NT2/D1 (cell line): ENCODE results near the gene ANKRD13B.

Experiments used
- DNase-seq: peaks from one replicate; pipeline ENCODE4 v3.0.0-alpha.2; 2011; ENCODE audit warnings: low read depth, low spot score
- H3K27me3 ChIP-seq: 2 replicates; pipeline ENCODE4 v1.6.0; 2011; ENCODE audit warnings: mild to moderate bottlenecking; ENCODE audit not compliant: insufficient read length, insufficient read depth
- H3K36me3 ChIP-seq: 2 replicates; pipeline ENCODE4 v1.6.1; 2011; ENCODE audit warnings: mild to moderate bottlenecking, low read length, mixed read lengths; ENCODE audit not compliant: insufficient read depth, insufficient read length
- H3K4me1 ChIP-seq: 2 replicates; pipeline ENCODE4 v1.5.1; 2011; ENCODE audit not compliant: insufficient read depth, insufficient read length
- H3K4me3 ChIP-seq: 2 replicates; pipeline ENCODE4 v1.5.1; 2011; ENCODE audit warnings: low read depth; ENCODE audit not compliant: insufficient read length
- H3K9ac ChIP-seq: 2 replicates; pipeline ENCODE4 v1.6.0; 2011; ENCODE audit warnings: low read depth; ENCODE audit not compliant: insufficient read length
- H3K9me3 ChIP-seq: 2 replicates; pipeline ENCODE4 v1.5.1; 2011; ENCODE audit warnings: mild to moderate bottlenecking, low read length; ENCODE audit not compliant: insufficient read depth
- SUZ12 ChIP-seq: IDR thresholded peaks from 2 replicates; pipeline ENCODE4 v1.6.1; 2011; ENCODE audit not compliant: insufficient read length, insufficient read depth; ENCODE audit errors: extremely low read depth
- YY1 ChIP-seq: IDR thresholded peaks from 2 replicates; pipeline ENCODE4 v1.6.1; 2011; ENCODE audit not compliant: insufficient read length, insufficient read depth
- ZNF274 ChIP-seq: IDR thresholded peaks from 2 replicates; pipeline ENCODE4 v1.6.1; 2011; ENCODE audit warnings: mild to moderate bottlenecking, low read depth, low read length

The ANKRD13B gene

DNA sequence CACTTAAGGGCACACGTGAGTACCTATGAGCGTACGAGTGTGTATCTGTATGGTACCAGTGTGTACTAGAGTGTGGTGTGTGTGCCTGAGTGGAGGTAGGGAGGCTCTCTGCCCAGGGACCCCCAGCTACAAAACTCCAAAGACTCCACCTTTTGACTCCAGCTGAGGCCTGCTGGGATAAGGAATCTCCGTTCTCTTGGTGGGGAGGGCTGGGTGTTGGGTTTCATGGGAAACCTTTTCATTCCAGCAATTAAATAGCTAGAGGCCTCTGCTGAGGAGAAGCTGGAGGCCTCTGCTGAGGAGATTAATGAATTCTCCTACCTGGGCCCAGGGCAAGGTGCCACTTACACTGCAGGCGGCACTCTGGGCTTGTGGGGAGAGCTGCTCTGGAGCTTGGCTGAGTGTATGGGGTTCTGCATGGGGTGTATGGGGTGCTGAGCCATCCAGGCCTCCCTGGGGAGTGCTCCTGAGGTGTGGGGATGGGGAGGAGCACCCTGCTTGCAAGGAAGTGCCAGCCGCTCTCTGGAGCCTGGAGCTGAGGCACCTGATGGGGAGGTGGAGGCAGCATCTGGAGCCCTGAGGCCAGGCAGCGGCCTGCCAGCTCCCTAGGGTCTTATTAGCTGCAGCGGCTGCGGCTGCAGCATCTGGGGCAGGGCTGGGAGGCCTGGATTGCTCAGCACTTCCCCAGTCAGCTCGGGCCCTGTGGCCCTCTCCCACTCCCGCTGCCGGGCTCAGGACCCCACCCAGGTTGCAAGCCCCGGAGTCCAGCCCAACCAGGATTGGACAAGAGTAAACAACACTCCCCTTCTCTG is 4.6 kb downstream of the ANKRD13B start:
- peaks cover 11% of the 10 kb centered on the region for H3K27me3 ChIP-seq
- peaks cover 29% of the 10 kb centered on the region for H3K4me1 ChIP-seq
- DNase-seq, result no peak
- H3K9ac ChIP-seq, result peak overlapping the region; percentile 77
- no peaks in the 10 kb centered on the region for H3K36me3 ChIP-seq
- no peak overlapping the region for H3K4me3 ChIP-seq
- no peaks in the 10 kb centered on the region for H3K9me3 ChIP-seq
- TF ChIP-seq ZNF274 (no peak), YY1 (no peak), SUZ12 (no peak)

DNA sequence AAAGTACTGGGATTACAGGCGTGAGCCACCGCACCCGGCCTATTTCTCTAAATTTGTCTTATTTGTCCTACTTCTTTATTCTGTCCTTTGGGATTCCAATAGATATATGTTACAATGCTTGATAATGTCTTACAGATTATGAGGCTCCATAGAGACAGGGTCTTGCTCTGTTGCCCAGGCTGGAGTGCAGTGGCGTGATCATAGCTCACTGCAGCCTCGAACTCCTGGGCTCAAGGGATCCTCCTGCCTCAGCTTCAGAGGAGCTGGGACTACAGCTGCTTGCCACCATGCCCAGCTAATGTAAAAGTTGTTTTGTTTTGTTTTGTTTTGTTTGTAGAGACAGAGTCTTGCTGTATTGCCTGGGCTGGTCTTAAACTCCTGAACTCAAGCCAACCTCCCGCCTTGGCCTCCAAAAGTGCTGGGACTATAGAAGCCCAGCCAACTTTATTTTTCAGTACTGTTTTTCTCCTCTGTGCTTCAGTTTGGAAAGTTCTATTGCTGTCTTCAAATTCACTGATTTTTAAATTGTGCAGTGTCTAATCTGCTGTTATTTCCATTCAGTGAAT is 10.3 kb downstream of the ANKRD13B start:
- Histone ChIP-seq H3K27me3 (no peaks in the 10 kb centered on the region), H3K9me3 (no peaks in the 10 kb centered on the region), H3K9ac (no peak overlapping the region), H3K36me3 (no peaks in the 10 kb centered on the region), H3K4me1 (peaks cover 4% of the 10 kb centered on the region), H3K4me3 (no peak overlapping the region)
- TF ChIP-seq YY1 (no peak), SUZ12 (no peak), ZNF274 (no peak)
- no peak for DNase-seq

DNA sequence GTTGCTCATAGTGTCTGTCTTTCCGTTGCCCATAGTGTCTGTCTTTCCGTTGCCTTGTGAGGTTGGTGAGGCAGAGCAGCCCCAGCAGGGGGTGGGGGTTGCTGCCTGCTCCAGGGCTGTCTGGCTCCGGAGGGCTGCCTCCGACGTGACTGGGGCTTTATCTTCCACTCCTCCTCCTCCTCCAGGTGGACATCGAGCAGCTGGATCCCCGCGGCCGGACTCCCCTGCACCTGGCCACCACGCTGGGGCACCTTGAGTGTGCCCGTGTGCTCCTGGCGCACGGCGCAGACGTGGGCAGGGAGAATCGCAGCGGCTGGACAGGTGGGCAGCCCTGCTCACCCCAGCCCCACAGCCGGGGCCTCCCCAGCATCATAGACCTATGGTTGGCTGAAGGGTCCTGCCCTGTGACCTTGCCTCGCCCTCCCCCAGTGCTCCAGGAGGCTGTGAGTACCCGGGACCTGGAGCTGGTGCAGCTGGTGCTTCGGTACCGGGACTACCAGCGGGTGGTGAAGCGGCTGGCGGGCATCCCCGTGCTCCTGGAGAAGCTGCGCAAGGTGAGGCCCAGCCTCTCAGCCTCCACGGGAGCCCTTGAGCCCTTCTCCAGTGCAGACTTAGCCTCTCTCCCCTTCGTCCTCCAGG is 14.7 kb downstream of the ANKRD13B start:
- DNase-seq, result no peak
- H3K27me3 ChIP-seq, result peaks cover under 1% of the 10 kb centered on the region
- no peak overlapping the region for H3K4me3 ChIP-seq
- peaks cover 4% of the 10 kb centered on the region for H3K4me1 ChIP-seq
- no peaks in the 10 kb centered on the region for H3K36me3 ChIP-seq
- H3K9ac ChIP-seq, result no peak overlapping the region
- no peak for TF ChIP-seq ZNF274
- TF ChIP-seq YY1, result no peak
- TF ChIP-seq SUZ12, result no peak
- peaks cover 8% of the 10 kb centered on the region; the same call in 1 of the 2 replicates for H3K9me3 ChIP-seq

DNA sequence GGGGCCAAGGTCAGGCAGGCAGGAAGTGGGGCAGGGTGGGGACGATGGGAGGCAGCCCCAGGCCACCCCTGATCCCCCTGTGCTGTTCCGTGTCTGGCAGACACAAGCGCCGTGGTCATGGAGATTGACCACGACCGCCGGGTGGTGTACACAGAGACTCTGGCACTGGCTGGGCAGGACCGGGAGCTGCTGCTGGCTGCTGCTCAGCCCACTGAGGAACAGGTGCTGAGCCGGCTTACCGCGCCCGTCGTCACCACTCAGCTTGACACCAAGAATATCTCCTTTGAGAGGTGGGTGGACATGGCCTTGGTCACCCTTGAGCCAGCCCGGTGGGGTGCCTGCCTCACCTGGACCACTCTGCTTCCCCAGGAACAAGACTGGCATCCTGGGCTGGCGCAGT is 16.1 kb downstream of the ANKRD13B start:
- DNase-seq, result no peak
- peaks cover 5% of the 10 kb centered on the region for H3K27me3 ChIP-seq
- peaks cover 13% of the 10 kb centered on the region; the same call in 1 of the 2 replicates for H3K9me3 ChIP-seq
- TF ChIP-seq ZNF274 (no peak), SUZ12 (no peak), YY1 (no peak)
- H3K36me3 ChIP-seq, result no peaks in the 10 kb centered on the region
- no peak overlapping the region for H3K9ac ChIP-seq
- H3K4me1 ChIP-seq, result peaks cover 4% of the 10 kb centered on the region
- H3K4me3 ChIP-seq, result no peak overlapping the region

DNA sequence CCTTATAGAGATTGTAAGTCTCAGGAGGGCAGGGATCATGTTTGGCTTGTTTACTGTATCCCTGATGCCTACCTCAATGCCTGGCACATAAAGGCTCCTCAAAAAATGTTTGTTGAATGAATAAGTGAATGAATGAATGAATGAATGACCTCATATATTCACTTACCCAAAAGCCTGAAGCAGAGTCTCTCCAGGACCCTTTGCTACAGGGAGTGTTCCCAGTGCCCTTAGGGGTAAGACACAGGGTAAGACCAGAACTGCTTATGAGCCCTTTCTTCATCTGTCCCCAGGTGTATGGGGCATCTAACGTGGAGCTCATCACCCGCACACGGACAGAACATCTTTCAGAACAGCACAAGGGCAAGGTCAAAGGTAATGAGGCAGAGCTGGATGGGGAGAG is 17.5 kb downstream of the ANKRD13B start:
- no peak for TF ChIP-seq YY1
- TF ChIP-seq ZNF274, result no peak
- TF ChIP-seq SUZ12, result no peak
- H3K9ac ChIP-seq, result no peak overlapping the region
- DNase-seq, result no peak
- H3K27me3 ChIP-seq, result peaks cover 18% of the 10 kb centered on the region
- peaks cover 13% of the 10 kb centered on the region; the same call in 1 of the 2 replicates for H3K9me3 ChIP-seq
- no peaks in the 10 kb centered on the region for H3K36me3 ChIP-seq
- H3K4me3 ChIP-seq, result no peak overlapping the region
- peaks cover 7% of the 10 kb centered on the region for H3K4me1 ChIP-seq

DNA sequence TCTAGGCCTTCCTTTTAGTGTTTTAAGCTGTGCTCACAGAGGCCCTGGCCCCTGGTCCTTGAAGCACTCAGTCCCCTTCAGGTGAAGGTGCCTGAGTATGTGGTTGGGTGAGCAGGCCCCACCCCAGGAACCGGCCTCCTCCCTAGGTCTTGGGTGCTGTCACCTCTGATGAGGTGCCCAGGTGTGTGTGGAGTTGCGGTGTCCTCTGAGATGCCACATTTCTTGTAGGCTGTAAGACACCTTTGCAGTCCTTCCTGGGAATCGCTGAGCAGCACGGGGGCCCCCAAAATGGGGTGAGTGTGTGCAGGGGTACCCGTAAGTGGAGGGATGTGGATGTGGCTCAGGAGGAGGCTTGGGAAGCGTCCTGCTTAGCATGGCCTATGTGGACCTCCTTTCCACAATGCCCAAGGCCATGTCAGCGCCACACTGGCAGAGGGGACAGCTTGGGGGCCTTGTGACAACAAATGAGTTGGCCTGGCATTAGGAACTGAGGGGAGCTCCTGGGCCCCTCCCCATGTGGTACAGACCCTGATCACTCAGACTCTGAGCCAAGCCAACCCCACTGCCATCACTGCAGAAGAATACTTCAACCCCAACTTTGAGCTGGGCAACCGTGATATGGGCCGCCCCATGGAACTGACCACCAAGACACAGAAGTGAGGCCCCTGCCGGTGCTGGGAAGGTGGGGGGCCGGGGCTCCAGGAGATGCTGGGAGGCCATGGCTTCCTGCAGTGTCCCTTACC is 18.6 kb downstream of the ANKRD13B start:
- Histone ChIP-seq H3K36me3 (no peaks in the 10 kb centered on the region), H3K4me3 (no peak overlapping the region), H3K9ac (no peak overlapping the region), H3K4me1 (peaks cover 9% of the 10 kb centered on the region), H3K27me3 (peaks cover 27% of the 10 kb centered on the region), H3K9me3 (peaks cover 13% of the 10 kb centered on the region; the same call in 1 of the 2 replicates)
- no peak for DNase-seq
- TF ChIP-seq ZNF274, result no peak
- no peak for TF ChIP-seq YY1
- TF ChIP-seq SUZ12, result no peak

DNA sequence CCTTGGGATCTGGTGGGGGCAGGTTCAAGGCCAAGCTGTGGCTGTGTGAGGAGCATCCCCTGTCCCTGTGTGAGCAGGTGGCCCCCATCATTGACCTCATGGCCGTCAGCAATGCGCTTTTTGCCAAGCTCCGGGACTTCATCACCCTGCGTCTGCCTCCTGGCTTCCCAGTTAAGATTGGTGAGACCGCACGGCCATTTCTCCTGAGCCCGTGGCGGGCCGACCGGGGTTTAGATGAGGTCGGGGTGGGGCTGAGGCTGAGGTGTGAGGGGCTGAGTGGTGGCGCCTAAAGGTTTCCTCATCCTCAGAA is 19.1 kb downstream of the ANKRD13B start:
- Histone ChIP-seq H3K36me3 (no peaks in the 10 kb centered on the region), H3K27me3 (peaks cover 33% of the 10 kb centered on the region), H3K9me3 (peaks cover 13% of the 10 kb centered on the region; the same call in 1 of the 2 replicates), H3K4me3 (no peak overlapping the region), H3K9ac (no peak overlapping the region), H3K4me1 (peaks cover 9% of the 10 kb centered on the region)
- DNase-seq, result no peak
- TF ChIP-seq ZNF274 (no peak), YY1 (no peak), SUZ12 (no peak)
